GM18861 (cell line): ENCODE data around the gene F13A1.

Experiments
- ATAC-seq: cut with Tn5 transposase; IDR thresholded peaks from one replicate; pipeline ENCODE4 v1.9.1; 2021; ENCODE audit not compliant: unreplicated experiment

Gene F13A1

GRCh38 chr6:6319952-6320811 is at the start of gene F13A1:
Gene F13A1 (minus strand): TSS chr6:6320662. CDS start chr6:6318664, 1,998 bp downstream.
- no peak for ATAC-seq

- no peak for ATAC-seq
Measured at GRCh38 chr6:6368684-6369052, 48.2 kb upstream of the F13A1 start.

- ATAC-seq, result no peak
Measured at GRCh38 chr6:6368040-6368683, 47.7 kb upstream of the F13A1 start.

GRCh38 chr6:6366803-6367202 is 46.3 kb upstream of the F13A1 start:
- ATAC-seq, result no peak

GRCh38 chr6:6365242-6365641 is 44.8 kb upstream of the F13A1 start:
- ATAC-seq, result no peak

- ATAC-seq, result no peak
Measured at GRCh38 chr6:6362056-6362840, 41.8 kb upstream of the F13A1 start.

GRCh38 chr6:6357530-6357929 is 37.1 kb upstream of the F13A1 start:
- no peak for ATAC-seq

GRCh38 chr6:6357032-6357431 is 36.6 kb upstream of the F13A1 start:
- no peak for ATAC-seq

GRCh38 chr6:6352772-6353171 is 32.3 kb upstream of the F13A1 start:
- no peak for ATAC-seq

- no peak for ATAC-seq
Measured at GRCh38 chr6:6351511-6352025, 31.1 kb upstream of the F13A1 start.

- no peak for ATAC-seq
Measured at GRCh38 chr6:6350696-6351095, 30.2 kb upstream of the F13A1 start.

GRCh38 chr6:6348256-6348655 is 27.8 kb upstream of the F13A1 start:
- ATAC-seq, result no peak

- no peak for ATAC-seq
Measured at GRCh38 chr6:6346427-6347023, 26.1 kb upstream of the F13A1 start.

- no peak for ATAC-seq
Measured at GRCh38 chr6:6333501-6333900, 13.0 kb upstream of the F13A1 start.

- peak; percentile 39 for ATAC-seq
Measured at GRCh38 chr6:6332811-6333244, 12.4 kb upstream of the F13A1 start.

GRCh38 chr6:6331946-6332601 is 11.6 kb upstream of the F13A1 start:
- ATAC-seq, result peak; percentile 31

GRCh38 chr6:6331393-6331792 is 10.9 kb upstream of the F13A1 start:
- ATAC-seq, result peak; percentile 70

GRCh38 chr6:6330407-6330806 is 9.9 kb upstream of the F13A1 start:
- no peak for ATAC-seq

- ATAC-seq, result no peak
Measured at GRCh38 chr6:6328451-6328850, 8.0 kb upstream of the F13A1 start.

- no peak for ATAC-seq
Measured at GRCh38 chr6:6323352-6323751, 2.9 kb upstream of the F13A1 start.
